ENCODE data around the gene ERAP2.
A peak's percentile ranks its signal among the peaks of the same experiment; 100 is the strongest.

ERAP2 gene

DNA sequence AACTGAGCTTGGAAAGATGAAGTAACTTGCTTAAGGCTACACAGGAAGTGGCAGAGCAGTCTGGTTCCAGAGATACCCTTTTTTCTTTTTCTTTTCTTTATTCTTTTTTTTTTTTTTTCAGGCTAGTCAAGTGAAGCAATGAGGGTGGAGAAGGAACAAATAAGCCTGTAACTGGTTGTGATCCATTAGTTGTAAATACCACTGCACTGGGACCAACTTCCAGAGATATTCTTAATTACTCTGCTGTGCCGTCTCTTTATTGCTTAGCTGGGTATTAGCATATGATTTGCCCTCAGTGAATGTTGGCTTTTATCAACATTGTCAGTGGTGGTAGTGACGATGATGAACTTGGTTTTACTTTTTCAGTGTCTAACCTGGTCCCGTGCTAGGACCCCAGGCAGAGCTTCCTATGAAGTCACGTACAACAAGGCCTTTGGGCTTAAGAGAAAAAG is 86.3 kb downstream of the ERAP2 start:
- no peak overlapping the region for H3K27ac ChIP-seq (ENCODE audit: poor library complexity, severe bottlenecking)
- H3K36me3 ChIP-seq (ENCODE audit: low read depth): peaks cover 6% of the 10 kb centered on the region; the same call in 1 of the 2 replicates
- DNase-seq (ENCODE audit: low spot score) (no peak), ATAC-seq (ENCODE audit: low read depth) (no peak)
- TF ChIP-seq, protein P1, sequence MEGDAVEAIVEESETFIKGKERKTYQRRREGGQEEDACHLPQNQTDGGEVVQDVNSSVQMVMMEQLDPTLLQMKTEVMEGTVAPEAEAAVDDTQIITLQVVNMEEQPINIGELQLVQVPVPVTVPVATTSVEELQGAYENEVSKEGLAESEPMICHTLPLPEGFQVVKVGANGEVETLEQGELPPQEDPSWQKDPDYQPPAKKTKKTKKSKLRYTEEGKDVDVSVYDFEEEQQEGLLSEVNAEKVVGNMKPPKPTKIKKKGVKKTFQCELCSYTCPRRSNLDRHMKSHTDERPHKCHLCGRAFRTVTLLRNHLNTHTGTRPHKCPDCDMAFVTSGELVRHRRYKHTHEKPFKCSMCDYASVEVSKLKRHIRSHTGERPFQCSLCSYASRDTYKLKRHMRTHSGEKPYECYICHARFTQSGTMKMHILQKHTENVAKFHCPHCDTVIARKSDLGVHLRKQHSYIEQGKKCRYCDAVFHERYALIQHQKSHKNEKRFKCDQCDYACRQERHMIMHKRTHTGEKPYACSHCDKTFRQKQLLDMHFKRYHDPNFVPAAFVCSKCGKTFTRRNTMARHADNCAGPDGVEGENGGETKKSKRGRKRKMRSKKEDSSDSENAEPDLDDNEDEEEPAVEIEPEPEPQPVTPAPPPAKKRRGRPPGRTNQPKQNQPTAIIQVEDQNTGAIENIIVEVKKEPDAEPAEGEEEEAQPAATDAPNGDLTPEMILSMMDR (IDR thresholded peaks at IDR 0.05; ENCODE audit: poor library complexity, severe bottlenecking): no peak
- no peak overlapping the region for H3K4me3 ChIP-seq (ENCODE audit: severe bottlenecking)
- peaks cover 6% of the 10 kb centered on the region for H3K4me1 ChIP-seq (ENCODE audit: insufficient read depth, poor library complexity, severe bottlenecking)
- H3K27me3 ChIP-seq (ENCODE audit: insufficient read depth, poor library complexity, severe bottlenecking): no peaks in the 10 kb centered on the region
- no peaks in the 10 kb centered on the region for H3K9me3 ChIP-seq (ENCODE audit: severe bottlenecking)

DNA sequence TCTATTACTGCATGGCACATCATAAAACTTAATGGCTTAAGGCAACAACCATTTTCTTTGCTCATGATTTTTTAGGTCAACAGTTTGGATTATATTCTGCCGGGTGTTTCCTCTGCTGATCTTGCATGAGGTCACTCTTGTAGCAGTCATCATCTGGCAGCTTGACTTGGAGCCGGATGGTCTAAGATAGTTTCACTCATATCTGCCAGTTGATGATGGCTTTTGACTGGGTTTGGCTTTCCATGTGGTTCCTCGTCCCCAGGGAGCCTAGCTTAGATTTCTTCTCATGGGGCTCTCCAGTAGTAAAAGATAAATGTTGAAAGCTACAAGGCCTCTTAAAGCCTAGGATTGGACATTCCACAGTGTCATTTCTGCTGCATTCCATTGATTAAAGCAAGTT is 87.0 kb downstream of the ERAP2 start:
- Histone ChIP-seq H3K4me3 (ENCODE audit: severe bottlenecking) (no peak overlapping the region), H3K27ac (ENCODE audit: poor library complexity, severe bottlenecking) (no peak overlapping the region), H3K4me1 (ENCODE audit: insufficient read depth, poor library complexity, severe bottlenecking) (peaks cover 13% of the 10 kb centered on the region), H3K9me3 (ENCODE audit: severe bottlenecking) (no peaks in the 10 kb centered on the region), H3K36me3 (ENCODE audit: low read depth) (peaks cover 6% of the 10 kb centered on the region; the same call in 1 of the 2 replicates), H3K27me3 (ENCODE audit: insufficient read depth, poor library complexity, severe bottlenecking) (no peaks in the 10 kb centered on the region)
- ATAC-seq (ENCODE audit: low read depth) (peak; percentile 37; the same call in 1 of the 3 replicates), DNase-seq (ENCODE audit: low spot score) (no peak)
- TF ChIP-seq, protein P1 (IDR thresholded peaks at IDR 0.05; ENCODE audit: poor library complexity, severe bottlenecking): no peak

DNA sequence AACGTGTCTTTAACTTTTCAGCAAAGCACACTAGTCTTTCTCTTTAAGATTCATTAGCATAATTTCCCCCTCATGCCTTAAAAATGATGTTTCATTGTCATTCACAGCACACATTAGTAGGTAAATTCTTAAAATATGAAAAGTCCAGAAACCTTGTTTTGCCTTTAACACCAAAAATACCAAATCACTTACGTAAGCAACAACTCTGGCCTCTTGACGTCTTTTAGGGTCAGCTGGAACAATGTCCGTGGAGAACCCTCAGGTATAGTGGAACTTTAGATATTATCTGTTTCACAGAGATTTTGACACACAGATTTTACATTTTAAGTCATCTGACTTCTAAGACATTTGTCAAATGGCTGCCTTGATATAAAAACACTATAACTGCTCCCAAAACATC is 90.5 kb downstream of the ERAP2 start:
- H3K4me1 ChIP-seq (ENCODE audit: insufficient read depth, poor library complexity, severe bottlenecking): peaks cover 16% of the 10 kb centered on the region

DNA sequence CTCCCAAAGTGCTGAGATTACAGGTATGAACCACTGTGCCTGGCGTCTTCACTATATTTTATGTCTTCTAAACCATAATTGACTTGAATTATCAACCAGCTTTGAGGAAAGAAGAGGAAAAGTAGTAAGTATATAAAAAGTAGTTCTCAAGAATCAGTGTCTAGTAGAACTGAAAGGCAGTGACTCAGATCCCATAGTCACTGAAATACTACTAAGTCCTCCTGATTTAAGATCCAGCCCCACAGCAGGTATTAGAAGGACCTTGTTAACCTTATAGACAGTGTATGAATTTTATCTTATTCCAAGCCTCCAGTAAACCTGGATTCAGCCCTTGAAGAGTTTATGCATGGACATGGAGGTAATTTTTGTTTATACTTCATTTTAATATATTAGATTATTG is 91.1 kb downstream of the ERAP2 start:
- DNase-seq (ENCODE audit: low spot score): no peak
- H3K4me1 ChIP-seq (ENCODE audit: insufficient read depth, poor library complexity, severe bottlenecking): peaks cover 16% of the 10 kb centered on the region
- H3K27ac ChIP-seq (ENCODE audit: poor library complexity, severe bottlenecking): peak overlapping the region; percentile 1

More for the DNA sequence above, 90.5 kb downstream of the ERAP2 start:
- Histone ChIP-seq H3K36me3 (ENCODE audit: low read depth) (0 out of 2 replicates have a peak, but pooled peaks cover 3% of the 10 kb centered on the region), H3K27me3 (ENCODE audit: insufficient read depth, poor library complexity, severe bottlenecking) (no peaks in the 10 kb centered on the region), H3K9me3 (ENCODE audit: severe bottlenecking) (no peaks in the 10 kb centered on the region), H3K4me3 (ENCODE audit: severe bottlenecking) (no peak overlapping the region), H3K27ac (ENCODE audit: poor library complexity, severe bottlenecking) (no peak overlapping the region)
- DNase-seq (ENCODE audit: low spot score) (no peak), ATAC-seq (ENCODE audit: low read depth) (no peak)
- TF ChIP-seq, protein P1 (IDR thresholded peaks at IDR 0.05; ENCODE audit: poor library complexity, severe bottlenecking): no peak

DNA sequence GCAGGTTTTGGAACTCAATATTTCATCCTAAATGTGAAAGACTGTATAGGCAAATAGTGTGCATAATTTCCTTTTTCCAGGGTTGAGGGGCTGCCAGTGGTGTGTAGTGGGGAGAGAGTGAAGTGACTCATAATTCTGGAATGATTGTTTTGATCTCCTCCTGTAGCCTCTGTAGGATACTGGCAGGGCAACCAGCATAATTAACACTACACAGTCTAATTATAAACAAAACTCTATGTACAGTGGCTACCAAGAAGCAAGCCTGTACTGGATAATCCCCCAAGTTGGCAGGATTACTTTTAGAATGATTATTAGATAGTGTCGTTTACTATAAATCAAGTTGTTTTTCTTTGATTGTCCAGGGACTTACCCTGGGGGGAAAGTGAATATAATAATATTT is 91.8 kb downstream of the ERAP2 start:
- ATAC-seq (ENCODE audit: low read depth) (peak; percentile 97), DNase-seq (ENCODE audit: low spot score) (no peak)
- peaks cover 16% of the 10 kb centered on the region for H3K4me1 ChIP-seq (ENCODE audit: insufficient read depth, poor library complexity, severe bottlenecking)
- TF ChIP-seq, protein P1 (IDR thresholded peaks at IDR 0.05; ENCODE audit: poor library complexity, severe bottlenecking): no peak
- peak overlapping the region; percentile 1 for H3K27ac ChIP-seq (ENCODE audit: poor library complexity, severe bottlenecking)
- H3K27me3 ChIP-seq (ENCODE audit: insufficient read depth, poor library complexity, severe bottlenecking): no peaks in the 10 kb centered on the region
- no peak overlapping the region for H3K4me3 ChIP-seq (ENCODE audit: severe bottlenecking)
- H3K36me3 ChIP-seq (ENCODE audit: low read depth): 0 out of 2 replicates have a peak, but pooled peaks cover 3% of the 10 kb centered on the region
- no peaks in the 10 kb centered on the region for H3K9me3 ChIP-seq (ENCODE audit: severe bottlenecking)

More for the DNA sequence above, 91.1 kb downstream of the ERAP2 start:
- no peaks in the 10 kb centered on the region for H3K27me3 ChIP-seq (ENCODE audit: insufficient read depth, poor library complexity, severe bottlenecking)
- H3K4me3 ChIP-seq (ENCODE audit: severe bottlenecking): no peak overlapping the region
- H3K9me3 ChIP-seq (ENCODE audit: severe bottlenecking): no peaks in the 10 kb centered on the region
- TF ChIP-seq, protein P1 (IDR thresholded peaks at IDR 0.05; ENCODE audit: poor library complexity, severe bottlenecking): no peak
- ATAC-seq (ENCODE audit: low read depth): peak; percentile 52; the same call in 2 of the 3 replicates
- 0 out of 2 replicates have a peak, but pooled peaks cover 3% of the 10 kb centered on the region for H3K36me3 ChIP-seq (ENCODE audit: low read depth)

Measured in RWPE2 (cell line).